ENCODE data around the gene CALHM6.

The CALHM6 gene

DNA sequence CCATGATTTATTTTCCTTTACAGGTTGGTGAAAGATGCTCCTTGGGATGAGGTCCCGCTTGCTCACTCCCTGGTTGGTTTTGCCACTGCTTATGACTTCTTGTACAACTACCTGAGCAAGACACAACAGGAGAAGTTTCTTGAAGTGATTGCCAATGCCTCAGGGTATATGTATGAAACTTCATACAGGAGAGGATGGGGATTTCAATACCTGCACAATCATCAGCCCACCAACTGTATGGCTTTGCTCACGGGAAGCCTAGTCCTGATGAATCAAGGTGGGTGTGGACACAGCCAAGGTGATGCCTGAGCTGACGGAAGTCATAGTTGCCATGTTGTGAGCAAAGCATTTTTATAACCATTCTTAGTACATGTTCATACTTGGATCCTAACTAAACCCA lies 34.6 kb upstream of the CALHM6 start:
- Histone ChIP-seq H4K91ac (ENCODE audit: low read depth, low read length) (no peak overlapping the region), H2BK5ac (ENCODE audit: low read depth, low read length, poor library complexity) (no peak overlapping the region), H3K4me1 (ENCODE audit: control insufficient read depth in 1 of 2, insufficient read depth in 2 of 2, low read length in 2 of 2) (no peaks in the 10 kb centered on the region), H2AK5ac (ENCODE audit: low read length) (no peak overlapping the region), H3K4ac (ENCODE audit: low read depth, low read length) (no peak overlapping the region), H3K27ac (ENCODE audit: low read depth, low read length) (no peak overlapping the region), H3K4me3 (ENCODE audit: low read depth, low read length) (no peak overlapping the region), H2AFZ (ENCODE audit: insufficient read depth, low read length, poor library complexity) (no peak overlapping the region), H3K79me1 (ENCODE audit: low read length) (no peaks in the 10 kb centered on the region), H3K9me3 (ENCODE audit: insufficient read depth, low read depth, low read length) (no peaks in the 10 kb centered on the region), H4K8ac (ENCODE audit: low read depth, low read length) (no peak overlapping the region), H3K79me2 (ENCODE audit: control insufficient read depth, insufficient read depth, low read length, poor library complexity) (no peaks in the 10 kb centered on the region), H3K36me3 (ENCODE audit: control insufficient read depth in 1 of 2, insufficient read depth in 2 of 2, low read length in 2 of 2) (peaks cover 8 to 10% of the 10 kb centered on the region in 2 experiments), H2BK120ac (ENCODE audit: insufficient read depth, low read length, poor library complexity) (no peak overlapping the region), H3K18ac (ENCODE audit: low read length) (no peak overlapping the region), H3K4me2 (ENCODE audit: low read length) (no peak overlapping the region), H3K23ac (ENCODE audit: low read length) (no peak overlapping the region), H3K9ac (ENCODE audit: low read length) (no peak overlapping the region), H3K14ac (ENCODE audit: low read length) (no peak overlapping the region), H3K27me3 (ENCODE audit: insufficient read depth, low read length) (no peaks in the 10 kb centered on the region), H2BK12ac (ENCODE audit: low read length) (no peak overlapping the region), H4K12ac (ENCODE audit: low read depth, low read length) (no peak overlapping the region)
- DNase-seq, result no peak
- WGBS (ENCODE audit: extremely low coverage, insufficient coverage, insufficient read length), result no CpG with 5 or more reads among the region's 3 CpGs

DNA sequence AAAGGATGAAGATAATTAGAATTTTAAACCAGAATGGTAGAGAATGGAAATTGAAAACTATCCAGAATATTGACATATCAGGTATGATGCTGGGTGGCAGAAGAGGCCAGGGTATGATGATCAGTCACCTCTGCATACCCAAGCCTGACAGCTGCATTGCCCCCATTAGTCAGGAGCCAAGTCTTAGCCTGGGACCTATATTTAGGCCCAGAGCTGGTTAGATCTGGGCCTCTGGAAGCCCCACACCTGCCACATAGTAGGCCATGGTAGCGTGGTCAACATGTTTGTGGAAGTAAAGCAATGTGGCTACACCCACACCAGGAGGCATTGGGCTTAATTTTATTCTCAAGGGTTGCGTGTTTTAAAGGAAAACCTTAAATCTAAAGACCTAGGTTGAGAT lies 32.1 kb upstream of the CALHM6 start:
- Histone ChIP-seq H3K79me1 (ENCODE audit: low read length) (no peaks in the 10 kb centered on the region), H3K36me3 (ENCODE audit: control insufficient read depth in 1 of 2, insufficient read depth in 2 of 2, low read length in 2 of 2) (peaks cover 8 to 12% of the 10 kb centered on the region in 2 experiments), H3K14ac (ENCODE audit: low read length) (no peak overlapping the region), H4K8ac (ENCODE audit: low read depth, low read length) (no peak overlapping the region), H3K4me1 (ENCODE audit: control insufficient read depth in 1 of 2, insufficient read depth in 2 of 2, low read length in 2 of 2) (no peaks in the 10 kb centered on the region), H3K18ac (ENCODE audit: low read length) (no peak overlapping the region), H3K9me3 (ENCODE audit: insufficient read depth, low read depth, low read length) (no peaks in the 10 kb centered on the region), H2BK5ac (ENCODE audit: low read depth, low read length, poor library complexity) (no peak overlapping the region), H3K27me3 (ENCODE audit: insufficient read depth, low read length) (no peaks in the 10 kb centered on the region), H3K4me3 (ENCODE audit: low read depth, low read length) (no peak overlapping the region), H3K23ac (ENCODE audit: low read length) (no peak overlapping the region), H3K4me2 (ENCODE audit: low read length) (no peak overlapping the region), H2AFZ (ENCODE audit: insufficient read depth, low read length, poor library complexity) (no peak overlapping the region), H4K91ac (ENCODE audit: low read depth, low read length) (no peak overlapping the region), H3K27ac (ENCODE audit: low read depth, low read length) (no peak overlapping the region), H3K9ac (ENCODE audit: low read length) (no peak overlapping the region), H2AK5ac (ENCODE audit: low read length) (no peak overlapping the region), H2BK120ac (ENCODE audit: insufficient read depth, low read length, poor library complexity) (no peak overlapping the region), H4K12ac (ENCODE audit: low read depth, low read length) (no peak overlapping the region), H2BK12ac (ENCODE audit: low read length) (no peak overlapping the region), H3K79me2 (ENCODE audit: control insufficient read depth, insufficient read depth, low read length, poor library complexity) (no peaks in the 10 kb centered on the region), H3K4ac (ENCODE audit: low read depth, low read length) (no peak overlapping the region)
- DNase-seq, result no peak
- no CpG with 5 or more reads among the region's 2 CpGs for WGBS (ENCODE audit: extremely low coverage, insufficient coverage, insufficient read length)

DNA sequence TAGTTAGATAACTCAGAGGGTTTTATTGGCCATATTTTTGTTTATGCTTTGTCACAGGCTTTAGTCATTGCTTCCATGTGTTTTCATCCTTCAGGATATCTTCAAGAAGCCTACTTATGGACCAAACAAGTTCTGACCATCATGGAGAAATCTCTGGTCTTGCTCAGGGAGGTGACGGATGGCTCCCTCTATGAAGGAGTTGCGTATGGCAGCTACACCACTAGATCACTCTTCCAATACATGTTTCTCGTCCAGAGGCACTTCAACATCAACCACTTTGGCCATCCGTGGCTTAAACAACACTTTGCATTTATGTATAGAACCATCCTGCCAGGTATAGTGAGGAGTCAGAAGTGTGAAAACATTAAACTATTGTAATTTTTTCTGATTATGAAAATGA lies 30.3 kb upstream of the CALHM6 start:
- no peaks in the 10 kb centered on the region for H3K4me1 ChIP-seq (ENCODE audit: control insufficient read depth in 1 of 2, insufficient read depth in 2 of 2, low read length in 2 of 2)
- H3K4ac ChIP-seq (ENCODE audit: low read depth, low read length), result no peak overlapping the region
- H3K36me3 ChIP-seq (ENCODE audit: control insufficient read depth in 1 of 2, insufficient read depth in 2 of 2, low read length in 2 of 2), result peaks cover 8 to 14% of the 10 kb centered on the region in 2 experiments
- H3K9ac ChIP-seq (ENCODE audit: low read length), result no peak overlapping the region
- WGBS (ENCODE audit: extremely low coverage, insufficient coverage, insufficient read length), result no CpG with 5 or more reads among the region's 4 CpGs
- no peaks in the 10 kb centered on the region for H3K9me3 ChIP-seq (ENCODE audit: insufficient read depth, low read depth, low read length)
- H3K79me1 ChIP-seq (ENCODE audit: low read length), result no peaks in the 10 kb centered on the region
- no peak for DNase-seq
- H3K27me3 ChIP-seq (ENCODE audit: insufficient read depth, low read length), result no peaks in the 10 kb centered on the region
- no peak overlapping the region for H4K8ac ChIP-seq (ENCODE audit: low read depth, low read length)
- no peak overlapping the region for H3K4me3 ChIP-seq (ENCODE audit: low read depth, low read length)
- no peak overlapping the region for H3K27ac ChIP-seq (ENCODE audit: low read depth, low read length)
- no peak overlapping the region for H2BK120ac ChIP-seq (ENCODE audit: insufficient read depth, low read length, poor library complexity)
- no peaks in the 10 kb centered on the region for H3K79me2 ChIP-seq (ENCODE audit: control insufficient read depth, insufficient read depth, low read length, poor library complexity)
- no peak overlapping the region for H2BK5ac ChIP-seq (ENCODE audit: low read depth, low read length, poor library complexity)
- no peak overlapping the region for H4K91ac ChIP-seq (ENCODE audit: low read depth, low read length)
- H2AFZ ChIP-seq (ENCODE audit: insufficient read depth, low read length, poor library complexity), result no peak overlapping the region
- no peak overlapping the region for H2AK5ac ChIP-seq (ENCODE audit: low read length)
- H3K4me2 ChIP-seq (ENCODE audit: low read length), result no peak overlapping the region
- no peak overlapping the region for H3K14ac ChIP-seq (ENCODE audit: low read length)
- H2BK12ac ChIP-seq (ENCODE audit: low read length), result no peak overlapping the region
- no peak overlapping the region for H3K18ac ChIP-seq (ENCODE audit: low read length)
- no peak overlapping the region for H3K23ac ChIP-seq (ENCODE audit: low read length)
- no peak overlapping the region for H4K12ac ChIP-seq (ENCODE audit: low read depth, low read length)

DNA sequence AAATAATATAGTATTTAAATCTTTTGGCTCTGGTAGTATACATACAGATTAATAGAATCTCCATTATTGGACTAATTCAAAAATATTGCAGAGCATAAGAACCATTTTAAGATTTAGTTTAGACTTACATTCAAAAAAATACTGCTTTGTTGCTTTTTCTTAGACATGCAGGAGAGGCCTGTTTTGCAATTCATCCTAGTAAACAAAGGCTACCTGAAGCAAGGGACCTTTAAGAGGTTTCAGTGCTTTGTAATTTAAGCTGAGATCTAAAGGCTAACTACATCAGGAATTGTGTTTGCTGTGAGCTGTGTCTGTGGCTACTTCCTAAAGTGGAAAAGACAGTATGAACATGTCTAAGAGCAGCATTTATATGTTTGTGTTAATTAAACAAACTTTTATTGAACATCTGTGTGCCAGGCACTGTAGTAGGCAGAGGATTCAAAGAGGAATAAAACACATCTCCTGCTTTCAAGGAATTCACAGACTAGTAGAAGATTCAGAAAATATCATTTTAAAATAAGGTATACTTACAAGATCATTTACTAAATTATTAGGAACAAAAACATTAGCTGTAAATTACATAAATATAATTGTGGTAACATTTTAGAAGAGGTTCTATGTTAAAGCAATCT lies 29.1 kb upstream of the CALHM6 start:
- Histone ChIP-seq H3K79me2 (ENCODE audit: control insufficient read depth, insufficient read depth, low read length, poor library complexity) (no peaks in the 10 kb centered on the region), H3K27ac (ENCODE audit: low read depth, low read length) (no peak overlapping the region), H3K4me3 (ENCODE audit: low read depth, low read length) (no peak overlapping the region), H3K23ac (ENCODE audit: low read length) (no peak overlapping the region), H3K4ac (ENCODE audit: low read depth, low read length) (no peak overlapping the region), H4K8ac (ENCODE audit: low read depth, low read length) (no peak overlapping the region), H3K9me3 (ENCODE audit: insufficient read depth, low read depth, low read length) (no peaks in the 10 kb centered on the region), H4K12ac (ENCODE audit: low read depth, low read length) (no peak overlapping the region), H2AFZ (ENCODE audit: insufficient read depth, low read length, poor library complexity) (no peak overlapping the region), H3K36me3 (ENCODE audit: control insufficient read depth in 1 of 2, insufficient read depth in 2 of 2, low read length in 2 of 2) (peaks cover 8 to 14% of the 10 kb centered on the region in 2 experiments), H2BK12ac (ENCODE audit: low read length) (no peak overlapping the region), H3K27me3 (ENCODE audit: insufficient read depth, low read length) (no peaks in the 10 kb centered on the region), H4K91ac (ENCODE audit: low read depth, low read length) (no peak overlapping the region), H3K18ac (ENCODE audit: low read length) (no peak overlapping the region), H3K79me1 (ENCODE audit: low read length) (no peaks in the 10 kb centered on the region), H3K14ac (ENCODE audit: low read length) (no peak overlapping the region), H2BK5ac (ENCODE audit: low read depth, low read length, poor library complexity) (no peak overlapping the region), H3K4me1 (ENCODE audit: control insufficient read depth in 1 of 2, insufficient read depth in 2 of 2, low read length in 2 of 2) (peaks cover 2 to 7% of the 10 kb centered on the region in 2 experiments), H2AK5ac (ENCODE audit: low read length) (no peak overlapping the region), H2BK120ac (ENCODE audit: insufficient read depth, low read length, poor library complexity) (no peak overlapping the region), H3K4me2 (ENCODE audit: low read length) (no peak overlapping the region), H3K9ac (ENCODE audit: low read length) (no peak overlapping the region)
- DNase-seq, result no peak

Measured in trophoblast cell (in vitro differentiated cells and primary cell).